ENCODE data around the gene SRGAP1. TPM values are rescaled to one million over a fixed set of nuclear protein-coding genes. Genes with fewer than 3 reads are reported as not detected.

SRGAP1 gene
- total and polyA plus RNA-seq, 9 of the 15 experiments (the other 6 are each of a cell fraction or from before 2014, with no cell fraction given), result 0.01 to 0.13 (median 0.04) TPM; not detected in 3

DNA sequence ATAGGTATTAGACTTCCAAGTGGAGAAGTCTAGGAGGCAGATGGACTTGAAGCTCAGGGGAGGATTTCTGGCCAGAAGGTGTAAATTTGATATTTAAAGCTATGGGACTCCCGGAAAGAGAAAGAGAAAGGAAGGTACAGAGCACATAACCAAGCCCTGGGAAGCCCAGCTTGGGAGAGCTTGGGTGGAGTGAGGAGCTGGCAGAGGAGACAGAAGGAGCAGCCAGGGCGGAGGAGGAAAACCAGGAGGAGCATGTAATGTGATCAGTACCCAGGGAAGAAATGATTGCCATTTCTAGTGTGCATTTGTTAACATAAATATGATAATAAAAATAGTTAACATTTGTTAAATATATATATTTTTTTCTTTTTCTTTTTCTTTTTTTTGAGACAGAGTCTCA is 310.2 kb downstream of the SRGAP1 start:
- DNase-seq (ENCODE audit: extremely low read depth in 1 of 4, low spot score in 3 of 4) (no peak), FAIRE-seq (no peak), ATAC-seq (no peak)
- Histone ChIP-seq H3K4me2 (ENCODE audit: insufficient read depth, low read length) (no peak overlapping the region), H3K27ac (ENCODE audit: extremely low read depth, low read depth, low read length) (no peak overlapping the region), H3K36me3 (ENCODE audit: control insufficient read depth, insufficient read depth, low read length) (no peaks in the 10 kb centered on the region), H2AFZ (ENCODE audit: low read depth, low read length) (no peak overlapping the region), H4K20me1 (replicated peaks; ENCODE audit: control insufficient read depth, insufficient read depth, low read length) (no peaks in the 10 kb centered on the region), H3K4me1 (replicated peaks in 1 of 2; ENCODE audit: control insufficient read depth in 2 of 2, insufficient read depth in 2 of 2, low read length in 2 of 2) (no peaks in the 10 kb centered on the region), H3K79me2 (ENCODE audit: control insufficient read depth, insufficient read depth, low read length) (no peaks in the 10 kb centered on the region), H3K9ac (ENCODE audit: insufficient read depth in 1 of 2, low read depth in 2 of 2, low read length in 2 of 2) (no peak overlapping the region), H3K9me1 (ENCODE audit: control insufficient read depth, insufficient read depth, low read length) (no peaks in the 10 kb centered on the region), H3K27me3 (ENCODE audit: control insufficient read depth in 2 of 2, insufficient read depth in 2 of 2, low read length in 2 of 2) (peaks cover 0 to 17% of the 10 kb centered on the region in 2 experiments; a peak in 2 of 5 replicates), H3K9me3 (replicated peaks; ENCODE audit: control insufficient read depth, insufficient read depth, low read depth, low read length) (no peaks in the 10 kb centered on the region), H3K4me3 (no peak overlapping the region)
- TF ChIP-seq ZFP36 (IDR thresholded peaks at IDR 0.05; ENCODE audit: low read depth, low read length, partially characterized antibody) (no peak), PHF20 (IDR thresholded peaks at IDR 0.05; ENCODE audit: partially characterized antibody) (no peak), CEBPB (tag; IDR thresholded peaks at IDR 0.05) (no peak), SRSF7 (optimal IDR thresholded peaks at IDR 0.05; ENCODE audit: low read depth, low read length) (no peak), LEF1 (IDR thresholded peaks at IDR 0.05) (no peak), FOXA1 (IDR thresholded peaks at IDR 0.05; ENCODE audit: borderline replicate concordance) (no peak), ARID1B (IDR thresholded peaks at IDR 0.05) (no peak), KLF13 (tag; IDR thresholded peaks at IDR 0.05; ENCODE audit: borderline replicate concordance, low read depth) (no peak)
- TF ChIP-seq, protein P1, sequence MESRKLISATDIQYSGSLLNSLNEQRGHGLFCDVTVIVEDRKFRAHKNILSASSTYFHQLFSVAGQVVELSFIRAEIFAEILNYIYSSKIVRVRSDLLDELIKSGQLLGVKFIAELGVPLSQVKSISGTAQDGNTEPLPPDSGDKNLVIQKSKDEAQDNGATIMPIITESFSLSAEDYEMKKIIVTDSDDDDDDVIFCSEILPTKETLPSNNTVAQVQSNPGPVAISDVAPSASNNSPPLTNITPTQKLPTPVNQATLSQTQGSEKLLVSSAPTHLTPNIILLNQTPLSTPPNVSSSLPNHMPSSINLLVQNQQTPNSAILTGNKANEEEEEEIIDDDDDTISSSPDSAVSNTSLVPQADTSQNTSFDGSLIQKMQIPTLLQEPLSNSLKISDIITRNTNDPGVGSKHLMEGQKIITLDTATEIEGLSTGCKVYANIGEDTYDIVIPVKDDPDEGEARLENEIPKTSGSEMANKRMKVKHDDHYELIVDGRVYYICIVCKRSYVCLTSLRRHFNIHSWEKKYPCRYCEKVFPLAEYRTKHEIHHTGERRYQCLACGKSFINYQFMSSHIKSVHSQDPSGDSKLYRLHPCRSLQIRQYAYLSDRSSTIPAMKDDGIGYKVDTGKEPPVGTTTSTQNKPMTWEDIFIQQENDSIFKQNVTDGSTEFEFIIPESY (CRISPR knock-in tag; IDR thresholded peaks at IDR 0.05), result no peak
- TF ChIP-seq, protein P2, sequence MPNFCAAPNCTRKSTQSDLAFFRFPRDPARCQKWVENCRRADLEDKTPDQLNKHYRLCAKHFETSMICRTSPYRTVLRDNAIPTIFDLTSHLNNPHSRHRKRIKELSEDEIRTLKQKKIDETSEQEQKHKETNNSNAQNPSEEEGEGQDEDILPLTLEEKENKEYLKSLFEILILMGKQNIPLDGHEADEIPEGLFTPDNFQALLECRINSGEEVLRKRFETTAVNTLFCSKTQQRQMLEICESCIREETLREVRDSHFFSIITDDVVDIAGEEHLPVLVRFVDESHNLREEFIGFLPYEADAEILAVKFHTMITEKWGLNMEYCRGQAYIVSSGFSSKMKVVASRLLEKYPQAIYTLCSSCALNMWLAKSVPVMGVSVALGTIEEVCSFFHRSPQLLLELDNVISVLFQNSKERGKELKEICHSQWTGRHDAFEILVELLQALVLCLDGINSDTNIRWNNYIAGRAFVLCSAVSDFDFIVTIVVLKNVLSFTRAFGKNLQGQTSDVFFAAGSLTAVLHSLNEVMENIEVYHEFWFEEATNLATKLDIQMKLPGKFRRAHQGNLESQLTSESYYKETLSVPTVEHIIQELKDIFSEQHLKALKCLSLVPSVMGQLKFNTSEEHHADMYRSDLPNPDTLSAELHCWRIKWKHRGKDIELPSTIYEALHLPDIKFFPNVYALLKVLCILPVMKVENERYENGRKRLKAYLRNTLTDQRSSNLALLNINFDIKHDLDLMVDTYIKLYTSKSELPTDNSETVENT (CRISPR knock-in tag; IDR thresholded peaks at IDR 0.05), result no peak
- TF ChIP-seq, protein P3, sequence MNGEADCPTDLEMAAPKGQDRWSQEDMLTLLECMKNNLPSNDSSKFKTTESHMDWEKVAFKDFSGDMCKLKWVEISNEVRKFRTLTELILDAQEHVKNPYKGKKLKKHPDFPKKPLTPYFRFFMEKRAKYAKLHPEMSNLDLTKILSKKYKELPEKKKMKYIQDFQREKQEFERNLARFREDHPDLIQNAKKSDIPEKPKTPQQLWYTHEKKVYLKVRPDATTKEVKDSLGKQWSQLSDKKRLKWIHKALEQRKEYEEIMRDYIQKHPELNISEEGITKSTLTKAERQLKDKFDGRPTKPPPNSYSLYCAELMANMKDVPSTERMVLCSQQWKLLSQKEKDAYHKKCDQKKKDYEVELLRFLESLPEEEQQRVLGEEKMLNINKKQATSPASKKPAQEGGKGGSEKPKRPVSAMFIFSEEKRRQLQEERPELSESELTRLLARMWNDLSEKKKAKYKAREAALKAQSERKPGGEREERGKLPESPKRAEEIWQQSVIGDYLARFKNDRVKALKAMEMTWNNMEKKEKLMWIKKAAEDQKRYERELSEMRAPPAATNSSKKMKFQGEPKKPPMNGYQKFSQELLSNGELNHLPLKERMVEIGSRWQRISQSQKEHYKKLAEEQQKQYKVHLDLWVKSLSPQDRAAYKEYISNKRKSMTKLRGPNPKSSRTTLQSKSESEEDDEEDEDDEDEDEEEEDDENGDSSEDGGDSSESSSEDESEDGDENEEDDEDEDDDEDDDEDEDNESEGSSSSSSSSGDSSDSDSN (IDR thresholded peaks at IDR 0.05; ENCODE audit: borderline replicate concordance in 1 of 2, low read depth in 2 of 2, low read length in 2 of 2), result no peak
- intact Hi-C loops (cut with micrococcal nuclease), result no loop called here
- ChIA-PET CTCF (ENCODE audit: low intra/inter-chr PET ratio) (no interaction called here), POLR2A (interaction anchor here (0.8 to 0.9 kb wide), 2 partner anchors 12 to 22 kb away, joined by 3 read pairs; no protein-coding TSS in a partner anchor)
- no TSS peak for BruUV-seq (replicated peaks)
- 0% methylated on average over 2 of the region's 2 CpGs for WGBS (ENCODE audit: insufficient coverage, low coverage, missing lambda C conversion rate)
- in situ Hi-C loops (cut with MboI), result no loop called here

Measured in K562 (cell line).